GM23248 (cell line): Measurements from ENCODE around the gene TMEM169. TPM values are rescaled to one million over a fixed set of nuclear protein-coding genes. Genes with fewer than 3 reads are reported as not detected.
A peak's percentile ranks its signal among the peaks of the same experiment; 100 is the strongest.

Experiments
- DNase-seq: peaks from one replicate; pipeline ENCODE4 v3.0.0-alpha.2; 2015
- H2AFZ ChIP-seq: fragments of 200-600 bp; sonication (generic); 2 replicates; pipeline ENCODE4 v1.6.1; 2016; ENCODE audit warnings: antibody characterized with exemption
- H3F3A ChIP-seq: fragments of 200-600 bp; sonication (generic); 2 replicates; pipeline ENCODE4 v1.6.1; 2016; ENCODE audit warnings: mild to moderate bottlenecking, antibody characterized with exemption, mixed run types; ENCODE audit not compliant: insufficient read depth
- H3K27ac ChIP-seq: fragments of 200-600 bp; sonication (generic); 2 replicates; pipeline ENCODE4 v1.5.1; 2016; ENCODE audit warnings: mild to moderate bottlenecking
- H3K27me3 ChIP-seq: fragments of 200-600 bp; sonication (generic); replicated peaks from 2 replicates; pipeline ENCODE4 v1.6.1; 2016; ENCODE audit warnings: mild to moderate bottlenecking; ENCODE audit not compliant: insufficient read depth
- H3K36me3 ChIP-seq: fragments of 200-600 bp; sonication (generic); 2 replicates; pipeline ENCODE4 v1.6.1; 2016; ENCODE audit warnings: low read depth, mild to moderate bottlenecking
- H3K4me1 ChIP-seq: fragments of 200-600 bp; sonication (generic); 2 replicates; pipeline ENCODE4 v1.6.1; 2016; ENCODE audit warnings: mild to moderate bottlenecking; ENCODE audit not compliant: insufficient read depth
- H3K4me2 ChIP-seq: fragments of 200-600 bp; sonication (generic); one replicate; pipeline ENCODE4 v1.6.1; 2016; ENCODE audit warnings: mild to moderate bottlenecking; ENCODE audit not compliant: unreplicated experiment
- H3K4me3 ChIP-seq: fragments of 200-600 bp; sonication (generic); 2 replicates; pipeline ENCODE4 v1.5.1; 2016; ENCODE audit warnings: mild to moderate bottlenecking
- H3K79me2 ChIP-seq: fragments of 200-600 bp; sonication (generic); 2 replicates; pipeline ENCODE4 v1.6.1; 2016; ENCODE audit warnings: mild to moderate bottlenecking; ENCODE audit not compliant: insufficient read depth
- H3K9ac ChIP-seq: fragments of 200-600 bp; sonication (generic); 2 replicates; pipeline ENCODE4 v1.6.1; 2016; ENCODE audit warnings: mild to moderate bottlenecking
- H3K9me2 ChIP-seq: fragments of 200-600 bp; sonication (generic); 2 replicates; pipeline ENCODE4 v1.6.1; 2016; ENCODE audit warnings: mixed run types, mild to moderate bottlenecking, moderate library complexity; ENCODE audit not compliant: insufficient read depth
- H3K9me3 ChIP-seq: fragments of 200-600 bp; sonication (generic); one replicate; pipeline ENCODE4 v1.6.1; 2017; ENCODE audit warnings: low read depth
- H4K20me1 ChIP-seq: fragments of 200-600 bp; sonication (generic); 2 replicates; pipeline ENCODE4 v1.6.0; 2016; ENCODE audit not compliant: insufficient read depth
- EZH2 ChIP-seq: fragments of 200-600 bp; sonication (generic); IDR thresholded peaks from 2 replicates; pipeline ENCODE4 v1.6.1; 2018; ENCODE audit warnings: antibody characterized with exemption, mild to moderate bottlenecking; ENCODE audit not compliant: insufficient read depth, poor library complexity, severe bottlenecking
- EZH2phosphoT487 ChIP-seq: fragments of 200-600 bp; sonication (generic); IDR thresholded peaks from 2 replicates; pipeline ENCODE4 v1.6.1; 2018; ENCODE audit warnings: antibody characterized with exemption, moderate library complexity, mild to moderate bottlenecking, low read depth; ENCODE audit not compliant: insufficient read depth
- WGBS, 2 experiments: methylation state at CpG; one replicate each; pipeline ENCODE4 v1.1.6; 2015 to 2017; ENCODE audit warnings: low lambda C conversion rate in 2 of 2, low coverage in 1 of 2; ENCODE audit errors: missing lambda C conversion rate in 2 of 2; 5-methylcytosine and 5-hydroxymethylcytosine counted together
- in situ Hi-C: fragments of 300-500 bp; cut with MboI; formaldehyde crosslinking; loops from 2 replicates; pipeline ENCODE4 v1.15.0; 2020
- polyA plus RNA-seq: library from polyadenylated mRNA; unstranded; fragments of >200 nt; fragmentation: Nextera tagmentation; extraction: Ambion mirVana; gene quantifications from 2 replicates; pipeline ENCODE4 v1.2.1, GENCODE V29; 2016
- total RNA-seq: library from RNA; depleted of rRNA; stranded (reverse); fragments of >200 nt; shearing (Covaris generic); gene quantifications from 2 replicates; pipeline ENCODE4 v1.2.3, GENCODE V29; 2014

Gene TMEM169
- total and polyA plus RNA-seq, 2 experiments from 2014 or later, result under 0.01 to 0.11 TPM

GRCh38 chr2:216108310-216108966 lies 26.7 kb downstream of the TMEM169 start:
- Histone ChIP-seq H3K4me2 (peak overlapping the region; percentile 95), H3F3A (peaks cover 23% of the 10 kb centered on the region), H3K27me3 (no peaks in the 10 kb centered on the region), H4K20me1 (no peaks in the 10 kb centered on the region), H3K79me2 (peaks cover 43% of the 10 kb centered on the region), H3K9me3 (no peaks in the 10 kb centered on the region), H3K27ac (peak overlapping the region; percentile 44), H3K4me3 (peak overlapping the region; percentile 90), H3K36me3 (peaks cover 29% of the 10 kb centered on the region), H3K9me2 (no peaks in the 10 kb centered on the region), H3K9ac (peak overlapping the region; percentile 93), H3K4me1 (peaks cover 24% of the 10 kb centered on the region), H2AFZ (peak overlapping the region; percentile 56)
- TF ChIP-seq EZH2phosphoT487, result no peak
- 60 to 65% methylated on average over 6 of the region's 6 CpGs for WGBS, 2 experiments
- in situ Hi-C loops, result no loop called here
- DNase-seq, result peak; percentile 25

- H3F3A ChIP-seq, result peaks cover 31% of the 10 kb centered on the region
- peak within 1 kb of the TSS; percentile 90 for H3K4me3 ChIP-seq
- peaks cover 24% of the 10 kb centered on the region for H3K4me1 ChIP-seq
- DNase-seq, result peak; percentile 99
- no peaks in the 10 kb centered on the region for H4K20me1 ChIP-seq
- TF ChIP-seq EZH2 (no peak), EZH2phosphoT487 (no peak)
- H3K36me3 ChIP-seq, result peaks cover 37% of the 10 kb centered on the region
- H3K27ac ChIP-seq, result peak within 1 kb of the TSS; percentile 63
- no peaks in the 10 kb centered on the region for H3K9me3 ChIP-seq
- H2AFZ ChIP-seq, result peak within 1 kb of the TSS; percentile 82
- H3K4me2 ChIP-seq, result peak within 1 kb of the TSS; percentile 95
- no peaks in the 10 kb centered on the region for H3K9me2 ChIP-seq
- in situ Hi-C loops, result no loop called here
- peaks cover 47% of the 10 kb centered on the region for H3K79me2 ChIP-seq
- no peaks in the 10 kb centered on the region for H3K27me3 ChIP-seq
- peak within 1 kb of the TSS; percentile 93 for H3K9ac ChIP-seq
- 1% methylated on average over 53 to 57 of the region's 57 CpGs for WGBS, 2 experiments
Measured at GRCh38 chr2:216108967-216109921, 27.5 kb downstream of the TMEM169 start, which contains the start of gene XRCC5. XRCC5 (plus strand) TSS chr2:216109348; CDS start chr2:216109437, 89 bp downstream.

DNA sequence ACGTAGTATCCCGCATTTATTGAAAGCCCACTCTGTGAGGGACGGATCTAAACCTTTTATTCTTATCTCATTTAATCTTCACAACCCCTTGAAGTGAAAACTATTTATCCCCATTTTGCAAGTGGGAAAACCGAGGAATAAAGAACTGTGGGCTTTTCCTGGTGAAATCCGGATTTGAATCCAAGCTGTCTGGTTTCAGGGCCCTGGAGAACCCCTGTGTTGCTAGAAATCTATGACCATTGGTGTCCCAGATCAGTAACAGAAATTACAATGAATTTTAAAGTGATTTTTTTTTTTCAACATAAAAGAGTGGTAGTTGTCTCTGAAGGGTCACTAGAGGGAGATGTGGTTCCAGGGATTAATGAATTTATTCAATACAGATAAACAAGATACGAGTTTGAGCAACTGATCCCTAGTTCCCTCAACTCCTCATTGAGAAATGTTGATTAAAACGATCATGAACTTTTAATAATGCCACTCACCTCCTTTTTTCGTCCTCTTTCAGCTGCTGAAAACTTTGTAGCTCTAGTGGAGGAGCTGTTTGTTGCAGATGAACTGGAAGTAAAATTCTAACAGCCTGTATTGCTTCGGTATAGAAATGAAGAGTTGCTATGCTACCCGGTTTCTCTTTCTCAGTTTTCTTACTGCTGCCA lies 28.4 kb downstream of the TMEM169 start:
- Histone ChIP-seq H3K4me2 (peak overlapping the region; percentile 94), H3K27me3 (no peaks in the 10 kb centered on the region), H2AFZ (peak overlapping the region; percentile 82), H3K27ac (peak overlapping the region; percentile 63), H3K36me3 (peaks cover 39% of the 10 kb centered on the region), H3K4me3 (peak overlapping the region; percentile 90), H3K79me2 (peaks cover 50% of the 10 kb centered on the region), H3K9me3 (no peaks in the 10 kb centered on the region), H3K9ac (peak overlapping the region; percentile 93), H3F3A (peaks cover 33% of the 10 kb centered on the region), H3K4me1 (peaks cover 25% of the 10 kb centered on the region), H4K20me1 (no peaks in the 10 kb centered on the region), H3K9me2 (no peaks in the 10 kb centered on the region)
- in situ Hi-C loops, result no loop called here
- no peak for TF ChIP-seq EZH2phosphoT487
- peak; percentile 76 for DNase-seq
- 5 to 6% methylated on average over 10 of the region's 10 CpGs for WGBS, 2 experiments

DNA sequence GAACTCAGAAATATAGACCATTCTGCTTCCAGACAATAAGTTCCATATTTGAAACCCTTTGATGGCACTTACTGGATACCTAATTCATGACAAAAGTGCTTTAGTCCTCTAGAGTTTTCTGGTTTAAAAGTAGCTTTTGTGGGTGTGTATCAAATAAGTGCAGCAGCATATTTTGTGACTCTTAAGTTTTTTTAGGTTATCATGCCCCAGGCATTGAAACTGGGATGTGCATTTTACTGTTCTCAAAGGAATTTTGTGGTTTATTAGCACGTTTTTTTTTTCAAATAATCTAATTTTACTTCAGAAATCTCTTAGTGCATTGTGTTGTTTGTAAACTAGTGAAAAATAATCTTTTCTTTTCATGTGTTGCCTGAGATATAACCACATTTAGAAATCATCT lies 28.9 kb downstream of the TMEM169 start:
- TF ChIP-seq EZH2phosphoT487 (no peak), EZH2 (no peak)
- Histone ChIP-seq H3K9me2 (no peaks in the 10 kb centered on the region), H3K9ac (peak overlapping the region; percentile 93), H3K27me3 (no peaks in the 10 kb centered on the region), H3K4me3 (peak overlapping the region; percentile 90), H3F3A (peaks cover 33% of the 10 kb centered on the region), H2AFZ (peak overlapping the region; percentile 82), H3K27ac (peak overlapping the region; percentile 63), H4K20me1 (no peaks in the 10 kb centered on the region), H3K4me1 (peaks cover 30% of the 10 kb centered on the region), H3K4me2 (peak overlapping the region; percentile 94), H3K36me3 (peaks cover 39% of the 10 kb centered on the region), H3K79me2 (peaks cover 55% of the 10 kb centered on the region), H3K9me3 (no peaks in the 10 kb centered on the region)
- in situ Hi-C loops, result no loop called here
- DNase-seq, result peak; percentile 43
- WGBS, 2 experiments, result 0 to 8% methylated on average over 1 of the region's 1 CpG
